Panc1 (cell line): ENCODE results near the gene CTSL. TPM values are rescaled to one million over a fixed set of nuclear protein-coding genes. Genes with fewer than 3 reads are reported as not detected.
"Not testable (repeated sequence)": the region's sequence is repeated elsewhere in the genome, so short reads cannot be mapped to it uniquely, and the experiment has no call there.

Experiments used
- ATAC-seq: fragments of 200-7000 bp; cut with Tn5 transposase; 2 replicates; pipeline ENCODE4 v1.9.1; 2020; ENCODE audit warnings: mild to moderate bottlenecking, moderate library complexity
- BruUV-seq: library from RNA; stranded (reverse); fragments of 400-500 nt; replicated peaks from 2 replicates; lab custom pipeline; 2021; lab: Mats Ljungman, UMichigan
- CTCF ChIA-PET: fragments of 300-600 bp; sonication (Branson Sonifier 250); formaldehyde crosslinking; loops from one replicate; lab custom pipeline; 2022; ENCODE audit warnings: antibody characterized with exemption; lab: Charles Lee
- POLR2A ChIA-PET: fragments of 300-600 bp; sonication (Branson Sonifier 250); formaldehyde crosslinking; loops from one replicate; lab custom pipeline; 2022; ENCODE audit warnings: antibody characterized with exemption; lab: Charles Lee
- DNase-seq: peaks from one replicate; pipeline ENCODE4 v3.0.0-alpha.2; 2010; ENCODE audit warnings: low read depth, low spot score
- H3K27ac ChIP-seq: 2 replicates; pipeline ENCODE4 v1.5.1; 2011; ENCODE audit warnings: mild to moderate bottlenecking, low read length, inconsistent platforms
- H3K27me3 ChIP-seq: fragments of 200-500 bp; sonication (Bioruptor generic); 2 replicates; pipeline ENCODE4 v1.6.0; 2014; ENCODE audit warnings: low read length, inconsistent platforms; ENCODE audit not compliant: control insufficient read depth, insufficient read depth
- H3K36me3 ChIP-seq: fragments of 200-500 bp; sonication (Bioruptor generic); 2 replicates; pipeline ENCODE4 v1.5.1; 2014; ENCODE audit warnings: inconsistent platforms, mild to moderate bottlenecking, low read length, moderate library complexity; ENCODE audit not compliant: control insufficient read depth, insufficient read depth
- H3K4me1 ChIP-seq: 2 replicates; pipeline ENCODE4 v1.5.1; 2011; ENCODE audit warnings: inconsistent platforms, mild to moderate bottlenecking, low read length, moderate library complexity; ENCODE audit not compliant: control insufficient read depth, insufficient read depth
- H3K4me3 ChIP-seq, 2 experiments: 2 replicates each; pipeline ENCODE4 v1.5.1; 2011 to 2012; ENCODE audit warnings: low read depth in 2 of 2, low read length in 2 of 2, mild to moderate bottlenecking in 2 of 2, inconsistent platforms in 1 of 2, moderate library complexity in 1 of 2
- H3K9me3 ChIP-seq: fragments of 200-500 bp; sonication (Bioruptor generic); 2 replicates; pipeline ENCODE4 v1.5.1; 2014; ENCODE audit warnings: low read depth, mild to moderate bottlenecking, inconsistent platforms, low read length, moderate library complexity; ENCODE audit not compliant: control insufficient read depth, insufficient read depth
- CTCF ChIP-seq: fragments of 450-650 bp; IDR thresholded peaks from 2 replicates; pipeline ENCODE4 v1.5.1; 2017; ENCODE audit warnings: mild to moderate bottlenecking
- POLR2AphosphoS5 ChIP-seq: IDR thresholded peaks from 2 replicates; pipeline ENCODE4 v1.6.1; 2012; ENCODE audit warnings: mild to moderate bottlenecking, low read depth, low read length, moderate library complexity
- REST ChIP-seq, 2 experiments: IDR thresholded peaks; 2 replicates each; pipeline ENCODE4 v1.6.1; 2011 to 2012; ENCODE audit warnings: low read depth in 2 of 2, control low read depth in 1 of 2, low read length in 1 of 2, mild to moderate bottlenecking in 1 of 2, moderate library complexity in 1 of 2; ENCODE audit not compliant: insufficient read depth in 1 of 2
- SIN3A ChIP-seq: IDR thresholded peaks from 2 replicates; pipeline ENCODE4 v1.6.1; 2012; ENCODE audit warnings: low read depth, mild to moderate bottlenecking, low read length, moderate library complexity, borderline replicate concordance; ENCODE audit not compliant: insufficient read depth
- TCF7L2 ChIP-seq: IDR thresholded peaks from 2 replicates; pipeline ENCODE4 v1.6.1; 2011; ENCODE audit warnings: mild to moderate bottlenecking, low read depth, low read length, inconsistent platforms
- in situ Hi-C: cut with HindIII; loops from 2 replicates; pipeline ENCODE4 v1.10.0; 2016; ENCODE audit warnings: low sequenced_read_pairs, low pct_unique_long_range_greater_than_20kb
- intact Hi-C: fragments of 100-400 bp; cut with micrococcal nuclease; formaldehyde crosslinking; loops from one replicate; pipeline ENCODE4 v1.10.0; 2022; ENCODE audit not compliant: unreplicated experiment
- total RNA-seq: library from RNA; stranded (reverse); gene quantifications from one replicate; pipeline ENCODE4 v1.2.1, GENCODE V29; 2021; ENCODE audit not compliant: unreplicated experiment

CTSL gene
- total RNA-seq, 1 experiment from 2014 or later: 45.2 TPM

- intact Hi-C loops (no loop called here), in situ Hi-C loops (no loop called here)
- CTCF ChIA-PET: no interaction called here
- no peaks in the 10 kb centered on the region for H3K27me3 ChIP-seq
- no peak overlapping the region for H3K27ac ChIP-seq
- DNase-seq (no peak), ATAC-seq (no peak)
- no TSS peak for BruUV-seq
- TF ChIP-seq POLR2AphosphoS5 (no peak), REST (IDR thresholded peaks at IDR 0.05; ENCODE audit: insufficient read depth in 1 of 2, low read depth in 2 of 2, low read length in 1 of 2) (no peak), TCF7L2 (no peak), SIN3A (no peak), CTCF (no peak)
- POLR2A ChIA-PET: no interaction called here
- no peaks in the 10 kb centered on the region for H3K36me3 ChIP-seq
- no peaks in the 10 kb centered on the region for H3K9me3 ChIP-seq
- no peak overlapping the region for H3K4me3 ChIP-seq
- no peaks in the 10 kb centered on the region for H3K4me1 ChIP-seq
These were observed 17.0 kb downstream of the CTSL start for GRCh38 chr9:87742813-87743428.

GRCh38 chr9:87744247-87744646, 18.3 kb downstream of the CTSL start:
- H3K27me3 ChIP-seq, intact Hi-C loops, DNase-seq, H3K4me1 ChIP-seq, ATAC-seq, CTCF ChIA-PET, BruUV-seq, H3K36me3 ChIP-seq, H3K27ac ChIP-seq, POLR2A ChIA-PET, H3K9me3 ChIP-seq, in situ Hi-C loops, H3K4me3 ChIP-seq: not testable (repeated sequence)

- Histone ChIP-seq H3K4me3 (no peak overlapping the region), H3K27me3 (no peaks in the 10 kb centered on the region), H3K9me3 (no peaks in the 10 kb centered on the region), H3K36me3 (no peaks in the 10 kb centered on the region), H3K27ac (no peak overlapping the region), H3K4me1 (no peaks in the 10 kb centered on the region)
- TF ChIP-seq POLR2AphosphoS5 (no peak), TCF7L2 (no peak), SIN3A (no peak), CTCF (no peak), REST (IDR thresholded peaks at IDR 0.05; ENCODE audit: insufficient read depth in 1 of 2, low read depth in 2 of 2, low read length in 1 of 2) (no peak)
- intact Hi-C loops: no loop called here
- DNase-seq (no peak), ATAC-seq (no peak)
- in situ Hi-C loops: no loop called here
- BruUV-seq: no TSS peak
- CTCF ChIA-PET: interaction anchor here (0.6 kb wide), 1 partner anchor 789 kb away, joined by 6 read pairs; the partner anchor contains the start of gene NXNL2
- POLR2A ChIA-PET: interaction anchor here (0.7 kb wide), 1 partner anchor 187 kb away, joined by 4 read pairs; no protein-coding TSS in a partner anchor
These were observed 20.3 kb downstream of the CTSL start for GRCh38 chr9:87746186-87746585.
